Adrenal gland (tissue), 12 donors: ENCODE measurements around the gene RETREG3. TPM values are rescaled to one million over a fixed set of nuclear protein-coding genes. Genes with fewer than 3 reads are reported as not detected.

Experiments
- DNase-seq, 7 donors: peaks; one replicate each; pipeline ENCODE4 v3.0.0-alpha.2; 2019 to 2020
- H3K27ac ChIP-seq, 5 donors: fragments of 200-600 bp; sonication (generic) in 4 of 5; 1 replicate in 3 of 5; 2 replicates in 2 of 5; pipeline versions ENCODE4 v1.5.1 to v1.8.0; 2016 to 2020; ENCODE audit warnings: mild to moderate bottlenecking in 1 of 5
- H3K27me3 ChIP-seq: fragments of 200-600 bp; 2 replicates; pipeline ENCODE4 v1.8.0; 2021
- H3K36me3 ChIP-seq, 2 donors: fragments of 200-600 bp; replicated peaks in 1 of 2; 1 replicate in 1 of 2; 2 replicates in 1 of 2; pipeline versions ENCODE4 v1.5.1 to v1.8.0; 2018 to 2022
- H3K4me1 ChIP-seq, 2 donors: fragments of 200-600 bp; replicated peaks in 1 of 2; 1 replicate in 1 of 2; 2 replicates in 1 of 2; pipeline versions ENCODE4 v1.5.1 to v1.8.0; 2018 to 2021
- H3K4me3 ChIP-seq, 4 donors: fragments of 200-600 bp; sonication (generic) in 3 of 4; one replicate each; pipeline ENCODE4 v1.5.1; 2016 to 2018
- H3K9me3 ChIP-seq, 3 donors: fragments of 200-600 bp; sonication (generic) in 1 of 3; replicated peaks in 1 of 3; 1 replicate in 2 of 3; 2 replicates in 1 of 3; pipeline versions ENCODE4 v1.5.1 to v1.8.0; 2016 to 2021
- CTCF ChIP-seq, 6 experiments: fragments of 450-650 bp in 4 of 6; fragments of 200-600 bp in 2 of 6; sonication (generic) in 1 of 6; IDR thresholded peaks; 1 replicate in 5 of 6; 2 replicates in 1 of 6; pipeline versions ENCODE4 v1.5.1 to v1.8.0; 2016 to 2021; ENCODE audit warnings: antibody characterized with exemption in 6 of 6, mild to moderate bottlenecking in 2 of 6, moderate library complexity in 1 of 6
- POLR2A ChIP-seq, 2 donors: fragments of 450-650 bp; IDR thresholded peaks; one replicate each; pipeline ENCODE4 v1.6.1; 2017; ENCODE audit warnings: antibody characterized with exemption in 2 of 2, mild to moderate bottlenecking in 2 of 2, moderate library complexity in 1 of 2
- WGBS, 4 donors: extraction: QIAGEN DNeasy Blood & Tissue Kit in 2 of 4; methylation state at CpG; one replicate each; pipeline versions ENCODE4 v1.1.5 to v1.1.7; 2013 to 2017; 5-methylcytosine and 5-hydroxymethylcytosine counted together
- intact Hi-C, 2 donors: fragments of 100-400 bp; cut with DNase I; formaldehyde crosslinking; loops; one replicate each; pipeline versions ENCODE4 v1.14.1 to v1.15.0; 2022 to 2023
- polyA plus RNA-seq, 3 donors: library from polyadenylated mRNA; stranded (reverse); fragments of 200-250 nt in 2 of 3; fragments of 350-450 nt in 1 of 3; fragmentation: Illumina TruSeq in 1 of 3; extraction: RNeasy Lipid Tissue Mini Kit (QIAGEN cat#74804) in 1 of 3; gene quantifications; one replicate each; pipeline ENCODE4 v1.2.3, GENCODE V29; 2013 to 2014
- total RNA-seq, 9 donors: library from RNA; depleted of rRNA in 4 of 9; stranded (reverse); fragments of >200 nt in 4 of 9; fragments of 120-200 nt in 1 of 9; fragmentation: NEBNext Ultra II Directional in 1 of 9; extraction: Animal tissue kit (Norgen Biotek cat#: 25700) in 1 of 9; gene quantifications; one replicate each; pipeline versions ENCODE4 v1.1.0 to v1.2.4, GENCODE V29; 2013 to 2023
- donor health status: healthy with polysubstance abuse.
- donor health status: Bipolar disorder and iron deficiency.
- donor health status: DM: yes; HTN: yes; CAD: no.
- donor health status: DM: no; HTN: no; CAD: no.
- donor health status: DM: no; HTN: no; CAD: no.
- donor health status: DM: yes; HTN: yes; CAD: no.

The RETREG3 gene
- total and polyA plus RNA-seq, 12 donors = 27.1 to 167 (median 72.1) TPM

- Histone ChIP-seq H3K27ac (peak overlapping the region; percentile 77 to 97 (median 87)), H3K9me3 (no peaks in the 10 kb centered on the region), H3K4me1 (peaks cover 5 to 21% of the 10 kb centered on the region in 2 donors), H3K4me3 (peak overlapping the region in 3 of 4 donors; percentile 12 to 86 (median 34)), H3K36me3 (peaks cover 0 to 49% of the 10 kb centered on the region in 2 donors), H3K27me3 (no peaks in the 10 kb centered on the region)
- TF ChIP-seq CTCF (IDR thresholded peaks at IDR 0.05) (peak; percentile 57 to 81 (median 72)), POLR2A (IDR thresholded peaks at IDR 0.05) (no peak)
- WGBS, 4 donors = 0 to 1% (median 1%) methylated on average over 20 of the region's 20 CpGs
- intact Hi-C loops = no loop called here
- DNase-seq = peak; percentile 65 to 91 (median 77)
Measured at GRCh38 chr17:42578282-42578869, 30.8 kb downstream of the RETREG3 start.

- Histone ChIP-seq H3K27ac (peak within 1 kb of the TSS; percentile 77 to 97 (median 87)), H3K4me3 (peak within 1 kb of the TSS in 3 of 4 donors; percentile 12 to 86 (median 34)), H3K27me3 (no peaks in the 10 kb centered on the region), H3K4me1 (peaks cover 5 to 21% of the 10 kb centered on the region in 2 donors), H3K9me3 (no peaks in the 10 kb centered on the region), H3K36me3 (peaks cover 0 to 49% of the 10 kb centered on the region in 2 donors)
- 0% methylated on average over 24 to 52 of the region's 52 CpGs for WGBS, 4 donors
- peak; percentile 37 to 85 for TF ChIP-seq POLR2A (IDR thresholded peaks at IDR 0.05)
- peak in 2 of 6 experiments; percentile 18 to 35 for TF ChIP-seq CTCF (IDR thresholded peaks at IDR 0.05)
- peak; percentile 95 to 98 (median 97) for DNase-seq
- intact Hi-C loops = no loop called here
Measured at GRCh38 chr17:42577532-42578281, 31.5 kb downstream of the RETREG3 start, which contains the start of gene PSMC3IP. PSMC3IP (minus strand) TSS chr17:42577729; CDS start chr17:42577686, 43 bp downstream.

DNA sequence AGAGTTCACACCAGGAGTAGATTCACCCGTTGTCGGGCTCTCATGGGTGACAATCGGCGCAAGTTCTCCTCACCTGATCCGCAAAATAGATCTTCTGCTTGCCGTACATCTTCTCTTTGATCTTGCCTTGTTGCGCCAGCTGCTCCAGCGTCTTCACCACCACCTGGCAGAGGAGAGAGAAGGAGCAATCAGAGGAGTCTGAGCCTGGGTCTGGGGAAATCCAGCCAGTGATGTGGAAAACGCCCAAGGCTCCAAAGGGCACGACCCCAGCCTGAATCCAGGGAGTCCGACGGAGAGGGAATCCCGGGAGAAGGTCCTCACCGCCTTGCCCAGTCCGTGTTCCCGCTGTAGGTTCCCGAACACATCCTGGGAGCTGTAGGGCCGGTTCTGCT lies 32.0 kb downstream of the RETREG3 start:
- no peak for DNase-seq
- no peaks in the 10 kb centered on the region for H3K27me3 ChIP-seq
- no peaks in the 10 kb centered on the region for H3K9me3 ChIP-seq
- WGBS, 4 donors = 6 to 16% (median 10%) methylated on average over 8 to 18 of the region's 18 CpGs
- H3K4me1 ChIP-seq = peaks cover 5 to 21% of the 10 kb centered on the region in 2 donors
- TF ChIP-seq CTCF (IDR thresholded peaks at IDR 0.05) (no peak), POLR2A (IDR thresholded peaks at IDR 0.05) (no peak)
- H3K36me3 ChIP-seq = peaks cover 0 to 49% of the 10 kb centered on the region in 2 donors
- intact Hi-C loops = no loop called here
- H3K27ac ChIP-seq = peak overlapping the region in 4 of 5 donors; percentile 21 to 97 (median 83)
- peak overlapping the region in 2 of 4 donors; percentile 34 to 86 for H3K4me3 ChIP-seq

- DNase-seq = no peak
- Histone ChIP-seq H3K9me3 (no peaks in the 10 kb centered on the region), H3K27ac (no peak overlapping the region), H3K36me3 (peaks cover 0 to 50% of the 10 kb centered on the region in 2 donors), H3K4me1 (peaks cover 5 to 21% of the 10 kb centered on the region in 2 donors), H3K27me3 (no peaks in the 10 kb centered on the region), H3K4me3 (no peak overlapping the region)
- 79 to 88% (median 81%) methylated on average over 3 of the region's 3 CpGs for WGBS, 4 donors
- TF ChIP-seq POLR2A (IDR thresholded peaks at IDR 0.05) (no peak), CTCF (IDR thresholded peaks at IDR 0.05) (no peak)
- intact Hi-C loops = no loop called here
Measured at GRCh38 chr17:42574463-42574862, 34.7 kb downstream of the RETREG3 start.
